Measurements from ENCODE around the gene IP6K3.

DNA sequence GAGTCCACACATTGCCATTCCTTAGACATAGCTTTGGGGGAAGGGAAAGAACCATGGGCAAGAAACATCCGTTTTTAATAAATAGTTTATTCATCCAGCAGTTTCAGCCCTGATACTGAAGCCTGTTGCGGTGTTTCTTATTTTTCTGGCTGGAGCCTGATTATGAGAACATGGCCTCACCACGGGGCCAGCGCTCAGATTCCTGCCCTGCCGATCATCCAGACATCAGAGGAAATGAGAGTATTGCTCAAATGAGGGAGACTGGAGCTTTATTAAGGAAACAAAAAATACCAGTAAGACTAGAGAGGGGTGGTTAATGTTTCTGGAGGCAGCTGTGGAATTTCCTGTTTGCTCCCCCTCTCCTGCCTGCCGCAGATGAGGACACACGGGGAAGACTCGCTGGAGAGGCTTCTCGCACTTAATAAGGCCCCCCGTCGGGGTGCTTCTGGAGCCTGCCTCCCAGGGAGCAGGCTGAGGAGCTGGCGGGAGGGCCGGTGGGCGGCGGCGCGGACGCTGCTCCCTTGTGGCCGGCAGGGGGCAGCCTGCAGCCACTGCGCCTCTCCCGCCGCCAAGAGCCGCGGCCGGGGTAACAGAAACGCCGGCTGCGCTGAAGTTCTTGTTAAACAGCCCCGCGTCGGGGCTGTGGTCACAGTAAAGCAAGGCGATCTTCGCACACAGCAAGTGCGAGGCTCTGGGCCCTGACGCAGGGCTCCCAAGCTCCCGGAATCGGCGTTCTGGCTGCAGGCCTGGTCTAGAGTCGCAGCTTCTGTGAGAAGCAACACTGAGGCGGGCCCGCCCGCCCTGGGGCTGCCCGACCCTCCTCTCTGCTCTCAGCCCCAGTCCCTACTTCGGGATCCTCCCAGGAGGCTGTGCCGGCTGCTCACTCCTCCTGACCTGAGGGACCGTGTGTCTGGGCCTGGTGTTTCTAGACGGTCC lies 24.7 kb upstream of the IP6K3 start:
- TF ChIP-seq, protein P1, sequence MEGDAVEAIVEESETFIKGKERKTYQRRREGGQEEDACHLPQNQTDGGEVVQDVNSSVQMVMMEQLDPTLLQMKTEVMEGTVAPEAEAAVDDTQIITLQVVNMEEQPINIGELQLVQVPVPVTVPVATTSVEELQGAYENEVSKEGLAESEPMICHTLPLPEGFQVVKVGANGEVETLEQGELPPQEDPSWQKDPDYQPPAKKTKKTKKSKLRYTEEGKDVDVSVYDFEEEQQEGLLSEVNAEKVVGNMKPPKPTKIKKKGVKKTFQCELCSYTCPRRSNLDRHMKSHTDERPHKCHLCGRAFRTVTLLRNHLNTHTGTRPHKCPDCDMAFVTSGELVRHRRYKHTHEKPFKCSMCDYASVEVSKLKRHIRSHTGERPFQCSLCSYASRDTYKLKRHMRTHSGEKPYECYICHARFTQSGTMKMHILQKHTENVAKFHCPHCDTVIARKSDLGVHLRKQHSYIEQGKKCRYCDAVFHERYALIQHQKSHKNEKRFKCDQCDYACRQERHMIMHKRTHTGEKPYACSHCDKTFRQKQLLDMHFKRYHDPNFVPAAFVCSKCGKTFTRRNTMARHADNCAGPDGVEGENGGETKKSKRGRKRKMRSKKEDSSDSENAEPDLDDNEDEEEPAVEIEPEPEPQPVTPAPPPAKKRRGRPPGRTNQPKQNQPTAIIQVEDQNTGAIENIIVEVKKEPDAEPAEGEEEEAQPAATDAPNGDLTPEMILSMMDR (IDR thresholded peaks at IDR 0.05): peak; percentile 89 to 93 (median 91)
- no peak for TF ChIP-seq POLR2A (IDR thresholded peaks at IDR 0.05)

All from testis (tissue), 2 donors.